ENCODE measurements around the gene GUCY2D.
"Not testable (repeated sequence)": the region's sequence is repeated elsewhere in the genome, so short reads cannot be mapped to it uniquely, and the experiment has no call there.

GUCY2D gene

GRCh38 chr17:8019665-8020650 is 17.5 kb downstream of the GUCY2D start (continued):
- TF ChIP-seq POU6F1 (CRISPR knock-in tag; IDR thresholded peaks at IDR 0.05; ENCODE audit: borderline replicate concordance, low read depth) (no peak), TOX (CRISPR knock-in tag; IDR thresholded peaks at IDR 0.05; ENCODE audit: borderline replicate concordance) (no peak)

- no peak for ATAC-seq
- no peak for TF ChIP-seq CSRNP3 (CRISPR knock-in tag; IDR thresholded peaks at IDR 0.05)
- no peak for TF ChIP-seq TCF4 (CRISPR knock-in tag; IDR thresholded peaks at IDR 0.05; ENCODE audit: borderline replicate concordance)
- TF ChIP-seq TOX (CRISPR knock-in tag; IDR thresholded peaks at IDR 0.05; ENCODE audit: borderline replicate concordance) = no peak
- no peak for TF ChIP-seq ZFP30 (CRISPR knock-in tag; IDR thresholded peaks at IDR 0.05)
- no peak for TF ChIP-seq SNAI2 (CRISPR knock-in tag; IDR thresholded peaks at IDR 0.05)
- no peak for TF ChIP-seq ISL1 (CRISPR knock-in tag; IDR thresholded peaks at IDR 0.05)
- no peak for TF ChIP-seq ZFP3 (CRISPR knock-in tag; IDR thresholded peaks at IDR 0.05)
- no peak for TF ChIP-seq PATZ1 (CRISPR knock-in tag; IDR thresholded peaks at IDR 0.05; ENCODE audit: borderline replicate concordance)
- TF ChIP-seq CREB5 (CRISPR knock-in tag; IDR thresholded peaks at IDR 0.05; ENCODE audit: low read depth) = no peak
These were observed 18.6 kb downstream of the GUCY2D start for GRCh38 chr17:8020776-8021564.

GRCh38 chr17:8021565-8022359 is 19.3 kb downstream of the GUCY2D start:
- TF ChIP-seq ZNF70 (CRISPR knock-in tag; IDR thresholded peaks at IDR 0.05) (no peak), ISL1 (CRISPR knock-in tag; IDR thresholded peaks at IDR 0.05) (no peak), ZFP30 (CRISPR knock-in tag; IDR thresholded peaks at IDR 0.05) (no peak), SNAI2 (CRISPR knock-in tag; IDR thresholded peaks at IDR 0.05) (no peak)
- ATAC-seq = no peak

- no peak for ATAC-seq
- no peak for TF ChIP-seq ZC3H10 (CRISPR knock-in tag; IDR thresholded peaks at IDR 0.05)
These were observed 20.1 kb downstream of the GUCY2D start for GRCh38 chr17:8022360-8023003.

- not testable (repeated sequence) for ATAC-seq
These were observed 21.7 kb downstream of the GUCY2D start for GRCh38 chr17:8024161-8024560.
